GM21576 (cell line): ENCODE data around the gene SWI5.
A peak's percentile ranks its signal among the peaks of the same experiment; 100 is the strongest.

Experiments
- ATAC-seq: cut with Tn5 transposase; IDR thresholded peaks from one replicate; pipeline ENCODE4 v1.9.1; 2021; ENCODE audit warnings: mild to moderate bottlenecking, moderate library complexity; ENCODE audit not compliant: unreplicated experiment

The SWI5 gene

GRCh38 chr9:128309551-128309950, 33.5 kb downstream of the SWI5 start:
- no peak for ATAC-seq

- ATAC-seq, result no peak
Measured at GRCh38 chr9:128310461-128310860, 34.4 kb downstream of the SWI5 start.

GRCh38 chr9:128314697-128315096, 38.6 kb downstream of the SWI5 start:
- ATAC-seq, result no peak

GRCh38 chr9:128316421-128316820, 40.3 kb downstream of the SWI5 start:
- no peak for ATAC-seq

- ATAC-seq, result no peak
Measured at GRCh38 chr9:128317629-128318028, 41.6 kb downstream of the SWI5 start.

- ATAC-seq, result no peak
Measured at GRCh38 chr9:128321343-128321742, 45.3 kb downstream of the SWI5 start.

- ATAC-seq, result peak; percentile 7
Measured at GRCh38 chr9:128321879-128322403, 45.9 kb downstream of the SWI5 start.

GRCh38 chr9:128322404-128323211, 46.5 kb downstream of the SWI5 start, which contains the start of the genes COQ4 and TRUB2:
Gene COQ4, plus strand, starts transcription at chr9:128322839. Its CDS starts 20 bp downstream, at chr9:128322859.
Gene TRUB2, minus strand, starts transcription at chr9:128322447. Its CDS starts 39 bp downstream, at chr9:128322408.
- peak; percentile 74 for ATAC-seq

- no peak for ATAC-seq
Measured at GRCh38 chr9:128323212-128323730, 47.2 kb downstream of the SWI5 start.

GRCh38 chr9:128323791-128324190, 47.7 kb downstream of the SWI5 start:
- ATAC-seq, result no peak

- ATAC-seq, result no peak
Measured at GRCh38 chr9:128324401-128324800, 48.3 kb downstream of the SWI5 start.

- ATAC-seq, result no peak
Measured at GRCh38 chr9:128325629-128326028, 49.6 kb downstream of the SWI5 start.

GRCh38 chr9:128333451-128333869, 57.4 kb downstream of the SWI5 start:
- ATAC-seq, result no peak

GRCh38 chr9:128335161-128335560, 59.1 kb downstream of the SWI5 start:
- no peak for ATAC-seq

GRCh38 chr9:128335914-128336313, 59.8 kb downstream of the SWI5 start:
- no peak for ATAC-seq

GRCh38 chr9:128337936-128338335, 61.9 kb downstream of the SWI5 start:
- no peak for ATAC-seq
